Lower leg skin (tissue), 4 donors: ENCODE results near the gene ALX4. TPM values are rescaled to one million over a fixed set of nuclear protein-coding genes. Genes with fewer than 3 reads are reported as not detected.

ENCODE experiments used
- DNase-seq, 2 donors: peaks; one replicate each; pipeline ENCODE4 v3.0.0-alpha.2; 2019; ENCODE audit warnings: low spot score in 2 of 2
- H3K4me3 ChIP-seq: fragments of 200-600 bp; sonication (generic); 2 replicates; pipeline ENCODE4 v1.5.1; 2017; ENCODE audit warnings: mild to moderate bottlenecking, low read depth; ENCODE audit not compliant: poor library complexity, severe bottlenecking
- CTCF ChIP-seq, 3 donors: fragments of 450-650 bp; IDR thresholded peaks; one replicate each; pipeline ENCODE4 v1.5.1; 2016; ENCODE audit warnings: antibody characterized with exemption in 3 of 3, mild to moderate bottlenecking in 3 of 3, moderate library complexity in 2 of 3
- POLR2A ChIP-seq, 2 donors: fragments of 450-650 bp; IDR thresholded peaks; one replicate each; pipeline ENCODE4 v1.6.1; 2016 to 2017; ENCODE audit warnings: antibody characterized with exemption in 2 of 2, mild to moderate bottlenecking in 1 of 2, moderate library complexity in 1 of 2
- WGBS, 2 donors: methylation state at CpG; one replicate each; pipeline ENCODE4 v1.1.5; 2018; 5-methylcytosine and 5-hydroxymethylcytosine counted together
- intact Hi-C: fragments of 100-400 bp; cut with DNase I; formaldehyde crosslinking; loops from one replicate; pipeline ENCODE4 v1.15.0; 2023; ENCODE audit warnings: low total_unique reads
- total RNA-seq, 4 donors: library from RNA; depleted of rRNA; stranded (reverse); fragments of >200 nt; gene quantifications; one replicate each; pipeline ENCODE4 v1.1.0, GENCODE V29; 2016

The ALX4 gene
- total RNA-seq, 4 donors from 2014 or later = 0.04 to 1.7 (median 0.96) TPM; not detected in 1

DNA sequence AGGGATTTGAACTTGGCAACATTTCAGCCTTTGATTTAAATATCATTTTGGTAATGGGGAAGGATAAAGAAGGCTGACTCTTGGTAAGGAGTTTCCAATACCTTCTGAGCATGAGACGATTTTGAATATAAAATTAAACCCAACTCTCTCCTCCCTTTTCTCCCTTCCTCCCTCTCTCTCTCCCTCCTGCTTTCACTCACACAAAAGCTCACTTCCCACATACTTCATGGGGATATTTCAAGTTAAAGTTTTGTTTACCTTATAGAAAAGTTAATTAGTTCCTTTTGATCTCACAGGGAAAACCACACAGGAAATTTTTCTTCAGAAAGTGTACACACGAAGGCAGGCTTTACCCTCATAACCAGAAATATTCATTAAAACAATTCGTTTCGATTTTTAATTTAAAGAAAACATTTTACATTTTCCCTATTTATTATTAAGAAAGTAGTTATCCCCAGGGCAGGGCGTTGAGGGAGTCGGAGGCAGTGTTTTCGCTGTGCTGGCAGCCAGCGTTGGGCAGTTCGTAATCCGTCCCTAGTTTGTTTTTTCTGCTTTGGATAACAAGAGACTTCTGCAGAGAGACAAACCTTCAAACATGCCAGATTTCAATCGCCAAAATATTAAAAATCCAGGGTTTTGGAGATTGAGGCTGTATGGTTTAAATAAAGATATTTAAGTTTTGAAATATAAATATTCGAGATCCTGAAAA is 25.3 kb upstream of the ALX4 start:
- intact Hi-C loops = no loop called here
- no peak for TF ChIP-seq CTCF (IDR thresholded peaks at IDR 0.05)
- TF ChIP-seq POLR2A (IDR thresholded peaks at IDR 0.05) = no peak
- DNase-seq = no peak
- no peak overlapping the region for H3K4me3 ChIP-seq
- WGBS, 2 donors = 32 to 36% methylated on average over 12 of the region's 12 CpGs

DNA sequence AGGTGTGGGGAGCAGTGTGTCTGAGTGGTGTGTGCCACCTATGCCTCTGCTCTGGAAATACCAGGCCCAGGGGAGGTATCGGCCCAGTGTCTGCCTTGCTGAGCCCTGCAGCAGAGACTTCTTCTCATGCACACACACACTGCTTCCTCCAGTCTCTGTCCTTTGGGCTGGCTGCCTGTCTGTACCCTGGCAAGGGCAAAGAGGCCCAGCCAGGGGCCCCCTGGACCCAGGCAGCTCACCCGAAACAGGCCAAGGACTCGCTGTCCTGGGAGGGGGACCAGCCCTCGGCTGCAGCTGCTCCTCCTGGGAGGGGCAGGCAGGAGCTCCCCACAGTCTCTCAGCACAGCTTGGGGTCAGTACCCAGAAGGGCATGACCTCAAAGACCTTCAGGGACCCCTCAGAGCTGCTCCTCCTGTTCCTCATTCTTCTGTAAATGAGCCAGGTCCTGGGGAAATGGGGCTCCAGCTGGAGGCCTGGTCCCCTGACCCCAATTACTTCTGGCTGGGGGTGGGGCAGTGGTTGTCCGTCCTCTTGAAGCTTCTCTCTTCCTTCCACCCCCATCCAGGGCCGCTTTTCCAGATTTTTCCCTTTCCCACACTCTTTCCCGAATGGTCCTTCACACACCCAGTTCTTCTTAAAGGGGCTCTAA is 24.5 kb upstream of the ALX4 start:
- H3K4me3 ChIP-seq = no peak overlapping the region
- 56% methylated on average over 5 to 7 of the region's 7 CpGs for WGBS, 2 donors
- intact Hi-C loops = no loop called here
- no peak for DNase-seq
- no peak for TF ChIP-seq CTCF (IDR thresholded peaks at IDR 0.05)
- TF ChIP-seq POLR2A (IDR thresholded peaks at IDR 0.05) = no peak

DNA sequence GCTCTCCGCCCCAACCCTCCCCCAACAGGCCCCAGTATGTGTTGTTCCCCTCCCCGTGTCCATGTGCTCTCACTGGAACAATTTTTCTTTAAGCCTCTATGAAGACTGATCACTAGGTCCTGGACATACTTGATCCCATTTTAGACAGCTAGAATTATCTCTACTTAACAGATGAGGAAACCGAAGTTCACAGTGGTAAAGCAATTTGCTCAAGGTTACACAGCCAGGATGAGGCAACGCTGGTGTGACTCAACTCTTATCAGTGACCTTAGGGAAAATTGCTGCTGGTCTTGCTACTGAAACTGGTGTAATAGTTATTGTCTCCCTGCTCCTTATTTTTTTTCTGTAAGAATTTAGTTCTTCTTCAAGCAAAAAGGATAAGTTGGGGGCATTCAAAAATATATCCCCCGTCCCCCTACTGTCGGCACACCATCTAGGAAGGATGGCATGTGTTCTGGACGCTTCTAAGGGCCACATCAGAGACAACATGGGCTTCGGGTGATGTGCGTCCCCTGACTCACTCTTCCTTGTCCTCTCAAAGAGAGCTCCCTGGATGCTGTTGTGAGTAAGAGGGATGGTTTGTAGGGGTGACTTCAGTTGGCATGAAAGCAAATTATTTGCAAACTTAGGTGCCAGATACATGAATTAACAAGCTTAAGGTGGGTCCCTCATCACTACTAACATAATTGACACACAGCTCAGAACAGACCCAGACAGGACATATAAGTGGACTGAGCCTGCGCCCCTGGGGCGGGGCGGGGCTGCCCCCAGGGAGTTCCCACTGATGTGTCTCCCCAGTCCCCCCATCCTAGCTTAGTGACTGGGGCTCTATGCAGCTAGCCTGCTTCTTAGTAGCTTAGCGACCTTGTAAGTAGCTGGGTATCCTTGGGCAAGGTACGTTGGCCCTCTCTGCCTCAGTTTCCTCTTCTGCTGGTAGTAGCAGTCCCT is 23.6 kb upstream of the ALX4 start:
- TF ChIP-seq CTCF (IDR thresholded peaks at IDR 0.05) = no peak
- no peak for TF ChIP-seq POLR2A (IDR thresholded peaks at IDR 0.05)
- H3K4me3 ChIP-seq = no peak overlapping the region
- intact Hi-C loops = no loop called here
- DNase-seq = no peak
- 84 to 86% methylated on average over 14 of the region's 14 CpGs for WGBS, 2 donors

- TF ChIP-seq CTCF (IDR thresholded peaks at IDR 0.05) (no peak), POLR2A (IDR thresholded peaks at IDR 0.05) (no peak)
- no peak overlapping the region for H3K4me3 ChIP-seq
- DNase-seq = no peak
- WGBS, 2 donors = 61 to 74% methylated on average over 6 of the region's 6 CpGs
- intact Hi-C loops = no loop called here
Measured at GRCh38 chr11:44332665-44333064, 22.7 kb upstream of the ALX4 start.

DNA sequence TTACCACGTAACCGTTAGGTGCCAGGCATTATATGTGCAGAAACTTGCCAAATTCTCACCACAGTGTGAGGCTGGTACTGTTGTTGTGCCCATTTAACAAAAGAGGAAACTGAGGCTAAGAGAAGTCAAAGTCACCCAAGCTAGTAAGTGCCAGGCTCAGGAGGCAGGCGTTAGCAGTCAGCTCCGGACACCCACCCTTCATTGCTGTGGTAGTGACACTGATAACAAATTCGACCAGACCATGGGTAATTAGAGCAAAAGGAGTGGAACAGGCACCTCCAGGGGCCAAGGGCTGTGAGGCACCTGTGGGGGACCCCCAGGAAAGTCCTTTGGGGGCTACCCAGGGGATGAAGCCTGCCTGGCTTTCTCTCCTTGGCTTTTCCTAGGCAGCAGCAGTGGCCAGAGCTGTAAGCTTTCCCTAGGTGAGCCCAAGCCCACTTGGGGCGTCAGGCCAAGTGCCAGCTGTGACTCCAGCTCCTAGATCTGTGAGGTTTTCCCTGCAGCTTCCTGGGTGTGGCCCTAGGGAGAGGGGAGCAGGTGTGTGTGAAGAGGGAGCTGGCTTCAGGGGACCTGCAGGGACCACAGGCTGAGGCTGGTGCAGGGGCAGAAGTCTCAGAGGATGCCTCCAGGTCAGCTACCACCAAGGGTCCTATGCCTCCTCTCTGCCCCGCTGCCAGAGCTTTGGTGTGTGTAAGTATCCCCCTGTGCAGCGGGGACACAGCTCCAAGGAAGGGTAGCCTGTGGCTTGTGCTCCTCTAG is 19.7 kb upstream of the ALX4 start:
- intact Hi-C loops = no loop called here
- WGBS, 2 donors = 62 to 64% methylated on average over 8 of the region's 8 CpGs
- no peak overlapping the region for H3K4me3 ChIP-seq
- no peak for DNase-seq
- TF ChIP-seq CTCF (IDR thresholded peaks at IDR 0.05) = no peak
- no peak for TF ChIP-seq POLR2A (IDR thresholded peaks at IDR 0.05)
